Keratinocyte (primary cell): ENCODE results near the gene CHCHD6. TPM values are rescaled to one million over a fixed set of nuclear protein-coding genes. Genes with fewer than 3 reads are reported as not detected.

Experiments
- DNase-seq: peaks from one replicate; pipeline ENCODE4 v3.0.0-alpha.2; 2011; ENCODE audit warnings: low read depth, missing footprints, low spot score
- FAIRE-seq: peaks from 2 replicates; lab custom pipeline; 2011; peaks lifted over from hg19 to GRCh38; lab: Jason Lieb, UNC
- H2AFZ ChIP-seq: 2 replicates; pipeline ENCODE4 v1.6.0; 2012; ENCODE audit warnings: low read length, control low read depth, inconsistent platforms; ENCODE audit not compliant: control insufficient read depth
- H3K27ac ChIP-seq: 2 replicates; pipeline ENCODE4 v1.5.1; 2011; ENCODE audit warnings: low read length; ENCODE audit not compliant: control insufficient read depth, insufficient read depth
- H3K27me3 ChIP-seq: 3 replicates; pipeline ENCODE4 v1.6.0; 2011; ENCODE audit warnings: low read length; ENCODE audit not compliant: control insufficient read depth, insufficient read depth; ENCODE audit errors: extremely low read depth
- H3K36me3 ChIP-seq, 2 experiments: 2 replicates in 1 of 2; 3 replicates in 1 of 2; pipeline ENCODE4 v1.5.1; 2011; ENCODE audit warnings: low read length in 2 of 2, mild to moderate bottlenecking in 1 of 2; ENCODE audit not compliant: control insufficient read depth in 2 of 2, insufficient read depth in 2 of 2; ENCODE audit errors: extremely low read depth in 1 of 2
- H3K4me1 ChIP-seq: 3 replicates; pipeline ENCODE4 v1.5.1; 2011; ENCODE audit warnings: low read length; ENCODE audit not compliant: control insufficient read depth, insufficient read depth; ENCODE audit errors: extremely low read depth
- H3K4me2 ChIP-seq: 3 replicates; pipeline ENCODE4 v1.6.0; 2011; ENCODE audit warnings: low read depth, low read length; ENCODE audit not compliant: control insufficient read depth, insufficient read depth; ENCODE audit errors: extremely low read depth
- H3K4me3 ChIP-seq, 3 experiments: fragments of 200-600 bp in 1 of 3; sonication (generic) in 1 of 3; 2 replicates in 2 of 3; 3 replicates in 1 of 3; pipeline ENCODE4 v1.5.1; 2011 to 2016; ENCODE audit warnings: low read length in 3 of 3, mild to moderate bottlenecking in 3 of 3, control low read depth in 2 of 3, inconsistent platforms in 1 of 3, low read depth in 1 of 3, mixed read lengths in 1 of 3, mixed run types in 1 of 3, moderate library complexity in 1 of 3; ENCODE audit not compliant: control insufficient read depth in 2 of 3, insufficient read depth in 2 of 3; ENCODE audit errors: extremely low read depth in 1 of 3
- H3K79me2 ChIP-seq: 2 replicates; pipeline ENCODE4 v1.6.0; 2012; ENCODE audit warnings: low read length; ENCODE audit not compliant: control insufficient read depth, insufficient read depth
- H3K9ac ChIP-seq: 3 replicates; pipeline ENCODE4 v1.6.0; 2011; ENCODE audit warnings: low read length; ENCODE audit not compliant: control insufficient read depth, insufficient read depth; ENCODE audit errors: extremely low read depth
- H3K9me1 ChIP-seq: 3 replicates; pipeline ENCODE4 v1.6.0; 2011; ENCODE audit warnings: low read length; ENCODE audit not compliant: control insufficient read depth, insufficient read depth; ENCODE audit errors: extremely low read depth
- H3K9me3 ChIP-seq: 2 replicates; pipeline ENCODE4 v1.5.1; 2012; ENCODE audit warnings: low read depth, low read length; ENCODE audit not compliant: control insufficient read depth
- H4K20me1 ChIP-seq: 3 replicates; pipeline ENCODE4 v1.6.0; 2011; ENCODE audit warnings: low read length; ENCODE audit not compliant: control insufficient read depth, insufficient read depth; ENCODE audit errors: extremely low read depth
- CTCF ChIP-seq, 3 experiments: IDR thresholded peaks in 1 of 3; conservative IDR thresholded peaks in 1 of 3; optimal IDR thresholded peaks in 1 of 3; 2 replicates in 2 of 3; 3 replicates in 1 of 3; pipeline versions ENCODE3 to v1.5.1; 2011; ENCODE audit warnings: low read length in 3 of 3, mild to moderate bottlenecking in 3 of 3, moderate library complexity in 2 of 3, control low read depth in 1 of 3, inconsistent platforms in 1 of 3; ENCODE audit not compliant: insufficient read depth in 2 of 3; ENCODE audit errors: extremely low read depth in 1 of 3
- EZH2 ChIP-seq: IDR thresholded peaks from one replicate; pipeline ENCODE4 v1.6.1; 2012; ENCODE audit warnings: inconsistent platforms, mild to moderate bottlenecking, low read length, moderate library complexity
- dilution Hi-C: fragments of 300-500 bp; cut with MboI; formaldehyde crosslinking; loops from one replicate; pipeline ENCODE4 v1.7.0; 2020; ENCODE audit warnings: low sequenced_read_pairs; ENCODE audit not compliant: extremely low pct_ligation_motif_present
- polyA plus RNA-seq, 5 experiments: library from polyadenylated mRNA; depleted of rRNA in 3 of 5; stranded (reverse) in 3 of 5; stranded (forward) in 1 of 5; unstranded in 1 of 5; fragments of >200 nt; gene quantifications; 1 replicate in 1 of 5; 2 replicates in 3 of 5; 3 replicates in 1 of 5; pipeline versions ENCODE4 v1.2.1 to v1.2.3, GENCODE V29; 2011 to 2012; ENCODE audit warnings: missing spikeins in 2 of 5, low read depth in 1 of 5, low replicate concordance in 1 of 5

The CHCHD6 gene
- polyA plus RNA-seq, 1 donor (not counting 4 experiments of a cell fraction or from before 2014, with no cell fraction given) = 21.7 TPM

DNA sequence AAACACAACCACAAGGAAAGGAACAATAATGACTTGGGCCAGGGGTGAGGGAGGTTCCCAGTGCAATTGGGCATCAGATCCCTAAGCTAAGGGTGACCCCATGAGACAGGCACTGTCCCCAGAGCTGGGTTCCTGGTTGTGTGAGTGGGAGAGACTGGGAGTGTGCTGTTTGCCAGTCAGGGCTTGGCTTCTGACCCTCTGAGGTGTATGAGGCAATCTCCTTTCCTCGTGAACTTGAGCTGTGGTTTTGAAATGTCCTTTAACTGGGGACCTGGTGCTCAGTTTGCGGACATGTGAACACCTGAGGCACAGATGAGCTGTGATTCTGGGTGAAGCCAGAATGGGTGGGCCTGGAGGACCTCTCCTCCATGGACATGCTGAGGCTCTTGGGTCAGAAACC is 220.4 kb downstream of the CHCHD6 start:
- TF ChIP-seq CTCF (optimal IDR thresholded peaks at IDR 0.05 in 1 of 3, IDR thresholded peaks at IDR 0.05 in 1 of 3, conservative IDR thresholded peaks at IDR 0.05 in 1 of 3; ENCODE audit: extremely low read depth in 1 of 3, insufficient read depth in 2 of 3, low read length in 3 of 3) = no peak
- TF ChIP-seq EZH2 = no peak
- Histone ChIP-seq H3K9me1 (no peaks in the 10 kb centered on the region), H3K9ac (no peak overlapping the region), H3K4me2 (no peak overlapping the region), H3K27me3 (no peaks in the 10 kb centered on the region), H3K4me1 (peaks cover 16% of the 10 kb centered on the region), H4K20me1 (peaks cover 2% of the 10 kb centered on the region), H3K9me3 (no peaks in the 10 kb centered on the region), H3K27ac (no peak overlapping the region), H3K36me3 (peaks cover 0 to 3% of the 10 kb centered on the region in 2 experiments), H3K79me2 (no peaks in the 10 kb centered on the region), H2AFZ (no peak overlapping the region), H3K4me3 (no peak overlapping the region)
- DNase-seq = no peak
- FAIRE-seq = no peak
- dilution Hi-C loops = no loop called here

DNA sequence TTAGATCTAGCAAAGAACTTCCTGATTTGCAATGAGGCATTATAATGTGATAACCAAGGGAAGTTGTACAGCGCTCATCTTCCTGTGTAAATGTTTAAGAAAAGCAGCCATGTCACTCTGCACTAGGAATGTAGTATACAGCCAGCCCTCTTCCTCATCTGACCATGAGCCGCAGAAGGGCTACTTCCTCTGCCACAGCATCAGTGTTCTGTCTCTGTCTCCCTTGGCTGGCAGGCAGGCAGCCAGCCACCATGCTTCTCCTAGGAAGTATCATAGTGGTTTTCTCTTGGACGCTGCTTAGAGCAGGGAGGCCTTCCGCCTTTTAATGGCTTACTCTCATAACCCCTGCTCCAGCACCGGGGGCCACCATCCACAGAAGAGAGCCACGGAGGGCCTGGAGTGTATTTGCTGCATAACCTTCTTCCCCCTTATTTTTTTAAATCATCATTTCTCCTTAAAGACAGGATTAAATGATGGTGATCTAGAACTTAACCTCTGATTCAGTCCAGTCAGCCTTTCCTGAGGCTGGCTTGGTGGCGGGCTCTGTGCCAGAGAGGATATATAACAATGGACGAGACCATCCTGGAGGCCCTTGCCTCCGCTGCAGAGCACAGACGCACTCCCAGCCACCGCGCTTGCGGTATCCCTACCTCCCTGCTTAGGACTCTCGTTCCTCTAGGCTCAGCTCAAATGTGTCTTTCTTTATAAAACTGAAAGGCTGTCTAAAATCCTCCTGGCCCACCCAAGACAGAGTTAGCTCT is 221.6 kb downstream of the CHCHD6 start:
- Histone ChIP-seq H3K9me1 (no peaks in the 10 kb centered on the region), H2AFZ (no peak overlapping the region), H3K79me2 (no peaks in the 10 kb centered on the region), H4K20me1 (peaks cover 2% of the 10 kb centered on the region), H3K4me3 (no peak overlapping the region), H3K9me3 (no peaks in the 10 kb centered on the region), H3K36me3 (peaks cover 0 to 1% of the 10 kb centered on the region in 2 experiments), H3K4me2 (no peak overlapping the region), H3K9ac (no peak overlapping the region), H3K27me3 (no peaks in the 10 kb centered on the region), H3K4me1 (peaks cover 25% of the 10 kb centered on the region), H3K27ac (no peak overlapping the region)
- FAIRE-seq = no peak
- no peak for DNase-seq
- dilution Hi-C loops = no loop called here
- no peak for TF ChIP-seq EZH2
- TF ChIP-seq CTCF (optimal IDR thresholded peaks at IDR 0.05 in 1 of 3, IDR thresholded peaks at IDR 0.05 in 1 of 3, conservative IDR thresholded peaks at IDR 0.05 in 1 of 3; ENCODE audit: extremely low read depth in 1 of 3, insufficient read depth in 2 of 3, low read length in 3 of 3) = no peak
